Stimulated activated CD8-positive, alpha-beta memory T cell treated with anti-CD3 and anti-CD28 coated beads, Interleukin-2, amount 100 ng/mL, for 1 hour (primary cell): ENCODE results near the gene CAMTA1.
"Not testable (repeated sequence)": the region's sequence is repeated elsewhere in the genome, so short reads cannot be mapped to it uniquely, and the experiment has no call there.

ENCODE experiments used
- DNase-seq, 2 donors: peaks; one replicate each; pipeline ENCODE4 v3.0.0-alpha.2; 2020; ENCODE audit warnings: low read depth in 2 of 2

CAMTA1 gene

GRCh38 chr1:7769673-7770412 lies 984.6 kb downstream of the CAMTA1 start:
- no peak for DNase-seq

DNA sequence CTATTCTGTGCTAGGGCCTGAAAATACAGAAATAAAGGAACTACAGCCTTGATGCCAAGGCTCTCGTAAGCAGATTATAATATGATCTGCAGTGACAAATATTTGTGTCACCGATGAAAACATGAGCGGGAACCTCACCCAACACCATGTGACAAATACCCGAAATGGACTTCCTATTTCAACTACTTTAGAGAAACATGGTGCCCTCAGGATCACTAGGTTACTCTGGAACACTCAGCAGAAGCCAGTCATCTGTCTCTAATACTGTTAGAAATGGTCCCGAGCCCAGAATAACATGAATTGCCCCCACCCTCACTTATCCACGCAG lies 985.4 kb downstream of the CAMTA1 start:
- DNase-seq = no peak

GRCh38 chr1:7770997-7771822 lies 986.0 kb downstream of the CAMTA1 start, which contains the start of gene VAMP3:
Gene VAMP3 (plus strand): TSS chr1:7771296. CDS start chr1:7771384, 88 bp downstream.
- DNase-seq = peak; percentile 79 to 83

- DNase-seq = no peak
Measured at GRCh38 chr1:7771823-7772299, 986.6 kb downstream of the CAMTA1 start.

DNA sequence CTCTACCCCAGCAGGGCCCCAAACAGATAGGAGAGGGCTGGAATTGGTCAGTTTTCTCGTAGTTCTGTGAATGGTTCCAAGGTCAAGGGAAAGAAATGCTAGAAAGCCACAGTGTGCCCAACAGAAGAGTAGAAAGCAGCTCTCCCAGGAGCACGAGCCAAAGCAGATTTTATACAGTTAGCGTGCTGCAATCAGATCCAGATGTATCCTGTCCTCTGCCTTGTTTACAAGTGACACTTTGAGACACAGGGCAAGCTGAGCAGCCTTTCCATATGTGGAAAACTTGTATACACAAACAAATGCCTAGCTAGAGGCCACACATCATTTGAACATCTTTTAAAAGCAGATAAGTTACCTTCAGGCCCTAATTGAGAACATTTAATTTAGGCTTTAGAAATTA lies 992.3 kb downstream of the CAMTA1 start:
- DNase-seq = no peak

GRCh38 chr1:7778133-7778628 lies 992.9 kb downstream of the CAMTA1 start:
- no peak for DNase-seq

DNA sequence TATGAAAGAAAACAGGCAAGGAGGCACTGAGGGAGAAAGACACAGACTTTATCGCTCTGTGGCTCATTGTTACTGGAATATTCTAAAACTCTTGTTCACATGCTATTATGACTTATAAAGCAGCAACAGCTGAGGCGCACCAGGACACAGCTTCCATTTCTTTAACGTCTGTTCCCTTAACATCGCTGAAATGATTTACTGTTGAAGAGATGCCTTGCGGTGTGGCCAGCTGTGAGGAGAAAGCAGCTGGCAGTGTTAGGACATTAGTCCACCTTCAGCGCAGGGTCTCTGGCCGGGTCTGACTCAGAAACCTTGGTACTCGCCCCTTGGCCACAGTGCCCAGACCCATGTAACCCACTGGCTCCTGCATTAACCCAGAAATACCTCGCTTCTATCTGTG lies 995.7 kb downstream of the CAMTA1 start:
- DNase-seq = no peak

- no peak for DNase-seq
Measured at GRCh38 chr1:7781501-7781900, 996.2 kb downstream of the CAMTA1 start.

- no peak for DNase-seq
Measured at GRCh38 chr1:7781923-7782495, 996.8 kb downstream of the CAMTA1 start.

DNA sequence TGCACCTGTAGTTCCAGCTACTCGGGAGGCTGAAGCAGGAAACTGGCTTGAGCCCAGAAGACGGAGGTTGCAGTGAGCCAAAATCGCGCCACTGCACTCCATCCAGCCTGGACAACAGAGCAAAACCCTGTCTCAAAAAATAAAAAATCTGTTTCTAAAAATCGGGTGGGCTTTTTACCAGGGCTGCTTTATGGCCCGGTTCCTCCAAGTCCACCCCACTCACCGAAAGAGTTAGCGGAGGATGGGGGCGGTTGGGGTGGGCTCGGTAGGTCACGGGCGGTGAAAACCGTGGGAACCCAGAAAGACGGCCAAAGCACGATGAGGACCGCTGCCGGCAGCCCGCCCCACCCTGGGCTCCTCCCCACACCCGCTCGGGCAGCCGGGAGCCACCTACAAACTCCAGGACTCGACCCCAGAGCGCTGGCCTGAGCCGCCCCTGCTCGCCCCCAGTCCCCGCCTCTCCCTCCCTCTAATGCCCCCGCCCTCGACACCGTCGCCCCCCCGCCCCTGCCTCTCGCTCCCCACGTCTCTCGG lies 998.0 kb downstream of the CAMTA1 start:
- no peak for DNase-seq

DNA sequence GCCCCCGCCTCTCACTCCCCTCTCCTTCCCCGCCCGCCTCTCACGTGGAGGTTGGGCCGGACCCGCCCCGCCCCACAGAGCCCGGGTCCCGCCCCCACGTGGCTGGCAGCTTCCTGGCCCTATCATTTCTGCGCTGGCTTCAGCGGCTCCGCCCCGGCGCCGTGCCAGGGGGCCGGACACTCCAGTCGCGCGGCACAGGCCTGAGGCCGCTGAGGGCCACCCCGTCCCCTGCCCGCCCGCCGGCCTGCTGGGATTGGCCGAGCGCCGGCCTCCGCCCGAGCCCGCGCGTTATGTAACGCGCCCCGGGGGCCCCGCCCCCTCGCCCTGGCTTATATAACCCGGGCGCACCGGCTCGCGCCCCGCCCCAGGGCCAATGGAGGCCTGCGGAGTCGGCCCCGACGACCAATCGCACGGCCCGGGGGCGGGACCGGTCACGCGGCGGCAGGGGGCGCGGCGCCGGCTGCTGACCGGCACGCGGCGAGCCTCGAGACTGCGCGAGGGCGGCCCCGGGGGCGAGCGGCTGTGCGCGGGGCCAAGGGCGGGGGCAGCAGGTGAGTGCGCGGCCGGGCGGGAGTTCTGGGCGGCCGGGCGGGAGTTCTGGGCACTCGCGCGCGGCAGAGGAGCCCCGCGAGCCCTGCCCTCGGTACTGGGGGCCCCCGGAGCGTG lies 998.7 kb downstream of the CAMTA1 start, which contains the start of gene PER3:
Gene PER3 (plus strand): TSS at position 466 of the 666 bp plus-strand sequence. CDS start 587 bp downstream, outside the sequence.
- peak; percentile 75 to 80 for DNase-seq

GRCh38 chr1:7784492-7785071 lies 999.3 kb downstream of the CAMTA1 start:
- no peak for DNase-seq

GRCh38 chr1:7785108-7785507 lies 999.9 kb downstream of the CAMTA1 start:
- no peak for DNase-seq

GRCh38 chr1:7786795-7787194 lies 1001.5 kb downstream of the CAMTA1 start:
- DNase-seq = no peak

DNA sequence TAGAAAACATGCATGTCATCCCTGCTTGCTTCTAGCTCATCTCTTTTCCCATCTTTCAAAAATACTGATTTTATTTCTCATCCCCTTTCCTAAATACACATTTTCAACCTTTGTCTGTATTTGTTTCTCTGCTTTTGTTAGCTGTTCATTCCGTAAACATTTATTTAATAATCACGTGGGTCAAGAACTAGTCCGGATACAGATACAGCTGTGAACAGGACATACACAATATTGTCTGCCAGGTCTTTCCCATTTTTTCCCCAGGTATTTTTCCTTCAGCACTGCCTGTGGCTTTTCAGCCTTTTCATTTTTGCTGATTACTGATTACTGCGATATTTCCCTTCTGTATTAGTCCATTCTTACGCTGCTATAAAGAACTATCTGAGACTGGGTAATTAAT lies 1004.6 kb downstream of the CAMTA1 start:
- DNase-seq = no peak

GRCh38 chr1:7791027-7791426 lies 1005.8 kb downstream of the CAMTA1 start:
- not testable (repeated sequence) for DNase-seq

- no peak for DNase-seq
Measured at GRCh38 chr1:7795406-7795805, 1010.2 kb downstream of the CAMTA1 start.

GRCh38 chr1:7805460-7805859 lies 1020.2 kb downstream of the CAMTA1 start:
- no peak for DNase-seq

DNA sequence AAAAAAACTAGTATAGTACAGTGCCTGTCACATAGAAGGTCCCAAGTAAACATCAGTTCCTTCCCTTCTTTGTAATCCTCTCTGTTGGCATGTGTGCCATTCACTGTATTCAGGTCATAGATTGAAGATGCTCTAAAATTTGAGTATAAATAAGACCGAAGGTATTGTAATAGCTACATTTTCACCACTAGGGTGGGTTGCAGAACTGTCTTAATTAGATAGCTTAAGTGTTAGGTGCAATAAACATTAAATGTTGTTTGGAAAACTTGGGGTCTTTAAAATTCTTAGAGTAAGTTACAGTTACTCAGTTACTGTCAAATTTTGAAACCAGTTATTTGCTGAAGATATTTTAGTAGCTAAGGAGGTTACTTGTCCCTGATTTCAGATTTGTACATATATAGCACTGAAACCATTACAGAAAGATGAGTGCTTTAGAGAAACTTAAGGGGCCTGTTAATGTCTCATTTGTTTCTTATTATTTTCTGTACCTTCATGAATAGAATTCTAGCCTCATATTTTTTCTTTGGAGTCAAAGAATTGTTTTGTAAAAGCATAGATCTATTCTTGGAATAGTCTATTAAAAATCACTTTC lies 1023.1 kb downstream of the CAMTA1 start:
- DNase-seq = no peak

GRCh38 chr1:7809742-7810141 lies 1024.5 kb downstream of the CAMTA1 start:
- DNase-seq = no peak

GRCh38 chr1:7810395-7810794 lies 1025.1 kb downstream of the CAMTA1 start:
- no peak for DNase-seq
